KOPT-K1 (cell line): ENCODE data around the gene ANKS4B.
"Not testable (repeated sequence)": the region's sequence is repeated elsewhere in the genome, so short reads cannot be mapped to it uniquely, and the experiment has no call there.

Source experiments
- H3K27ac ChIP-seq: fragments of 200-600 bp; sonication (generic); 2 replicates; pipeline ENCODE4 v1.5.1; 2016; ENCODE audit warnings: antibody characterized with exemption, mild to moderate bottlenecking, low read depth, low read length; ENCODE audit not compliant: poor library complexity, severe bottlenecking
- H3K36me3 ChIP-seq: fragments of 200-600 bp; sonication (generic); 2 replicates; pipeline ENCODE4 v1.5.1; 2017; ENCODE audit warnings: antibody characterized with exemption, mild to moderate bottlenecking, low read length, moderate library complexity; ENCODE audit not compliant: insufficient read depth
- H3K9me3 ChIP-seq: fragments of 200-600 bp; sonication (generic); 2 replicates; pipeline ENCODE4 v1.5.1; 2017; ENCODE audit warnings: antibody characterized with exemption, low read length, mild to moderate bottlenecking; ENCODE audit not compliant: insufficient read depth, poor library complexity, severe bottlenecking

ANKS4B gene

GRCh38 chr16:21283521-21284289 is 50.2 kb downstream of the ANKS4B start:
- H3K9me3 ChIP-seq, result peaks cover 19% of the 10 kb centered on the region
- no peak overlapping the region for H3K27ac ChIP-seq
- no peaks in the 10 kb centered on the region for H3K36me3 ChIP-seq

- no peak overlapping the region for H3K27ac ChIP-seq
- H3K36me3 ChIP-seq, result no peaks in the 10 kb centered on the region
Observed at GRCh38 chr16:21284414-21284813, 50.9 kb downstream of the ANKS4B start.

DNA sequence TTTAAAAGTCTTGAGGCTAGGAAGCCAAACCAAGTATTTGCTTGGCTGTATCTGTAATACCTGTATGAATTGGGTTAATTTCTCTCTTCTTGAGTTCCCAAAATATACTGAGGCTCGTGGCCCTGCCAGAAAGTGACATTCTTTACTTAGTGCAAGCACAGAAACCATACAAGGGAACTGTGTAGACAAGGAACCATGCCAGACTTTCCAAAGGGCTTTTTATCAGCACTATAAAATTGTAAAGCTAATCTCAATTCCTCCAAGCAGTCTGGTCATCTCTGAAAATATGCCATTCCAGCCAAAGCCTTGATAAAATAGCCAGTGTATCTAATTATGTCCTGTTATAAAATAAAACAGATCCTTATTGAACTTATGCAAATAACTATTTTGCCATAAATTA is 51.8 kb downstream of the ANKS4B start:
- H3K27ac ChIP-seq, result no peak overlapping the region
- H3K36me3 ChIP-seq, result no peaks in the 10 kb centered on the region
- peaks cover 29% of the 10 kb centered on the region for H3K9me3 ChIP-seq

More at GRCh38 chr16:21284414-21284813, 50.9 kb downstream of the ANKS4B start:
- peaks cover 21% of the 10 kb centered on the region for H3K9me3 ChIP-seq

GRCh38 chr16:21289789-21290188 is 56.3 kb downstream of the ANKS4B start:
- H3K27ac ChIP-seq, H3K36me3 ChIP-seq: not testable (repeated sequence)
- peaks cover 12% of the 10 kb centered on the region for H3K9me3 ChIP-seq

- H3K9me3 ChIP-seq, result no peaks in the 10 kb centered on the region
- H3K36me3 ChIP-seq, result no peaks in the 10 kb centered on the region
- H3K27ac ChIP-seq, result peak overlapping the region; percentile 36
Observed at GRCh38 chr16:21300309-21301167, 67.0 kb downstream of the ANKS4B start.

DNA sequence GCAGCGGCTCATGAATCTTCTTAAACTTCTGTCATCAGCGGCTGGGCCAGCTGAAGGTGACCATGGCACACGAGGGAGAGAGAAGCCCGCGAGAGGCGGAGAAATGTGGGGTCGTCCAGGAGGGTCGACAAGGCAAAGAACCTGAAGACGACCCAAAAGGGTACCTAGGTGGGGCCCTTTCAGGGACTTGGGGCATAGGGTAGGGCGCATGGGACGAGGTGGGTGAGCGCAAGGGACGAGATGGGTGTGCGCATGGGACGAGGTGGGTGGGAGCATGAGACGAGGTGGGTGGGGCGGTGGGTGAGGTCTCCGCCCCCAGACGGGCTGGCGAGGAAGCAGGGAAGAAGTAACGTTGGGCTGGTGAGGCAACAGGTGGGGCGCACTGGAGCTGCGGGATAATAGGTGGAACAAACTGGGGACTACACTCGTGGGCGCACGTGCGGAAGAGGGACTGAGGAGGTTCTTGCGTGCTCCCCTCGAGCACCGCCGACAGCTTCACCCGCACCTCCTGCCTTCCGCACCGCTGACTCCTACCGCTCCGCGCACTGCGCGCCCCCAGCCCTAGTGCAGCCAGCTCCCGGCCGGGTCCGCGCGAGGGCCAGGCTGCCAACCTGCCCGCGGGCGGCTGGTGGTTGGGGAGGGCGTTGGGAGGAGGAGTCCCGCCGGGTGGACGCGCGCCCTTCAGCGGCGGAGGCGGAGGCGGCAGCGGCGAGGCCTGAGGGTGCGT is 67.8 kb downstream of the ANKS4B start:
- no peaks in the 10 kb centered on the region for H3K9me3 ChIP-seq
- no peaks in the 10 kb centered on the region for H3K36me3 ChIP-seq
- peak overlapping the region; percentile 36 for H3K27ac ChIP-seq

GRCh38 chr16:21301895-21302291 is 68.4 kb downstream of the ANKS4B start:
- no peaks in the 10 kb centered on the region for H3K9me3 ChIP-seq
- H3K36me3 ChIP-seq, result no peaks in the 10 kb centered on the region
- peak overlapping the region; percentile 36 for H3K27ac ChIP-seq

DNA sequence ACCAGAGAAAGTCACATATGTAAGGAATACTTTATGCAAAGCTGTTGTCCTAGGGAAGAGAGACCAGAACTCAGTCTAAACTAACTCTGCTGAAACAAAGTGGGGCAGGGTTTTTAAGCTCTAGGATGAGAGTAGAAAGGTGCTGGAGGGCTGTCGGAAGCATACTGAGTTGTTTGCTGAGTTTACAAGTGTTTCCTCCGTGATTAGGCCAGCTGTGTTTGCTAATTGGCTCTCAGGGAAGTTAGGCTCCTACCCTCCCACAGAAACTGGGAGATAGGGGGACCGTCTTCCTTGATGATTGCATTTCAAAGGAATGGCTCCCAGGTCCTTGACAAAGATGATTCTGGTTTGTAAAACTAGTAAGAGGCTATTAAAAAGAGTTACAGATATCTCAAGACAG is 69.0 kb downstream of the ANKS4B start:
- Histone ChIP-seq H3K9me3 (no peaks in the 10 kb centered on the region), H3K36me3 (no peaks in the 10 kb centered on the region), H3K27ac (no peak overlapping the region)

DNA sequence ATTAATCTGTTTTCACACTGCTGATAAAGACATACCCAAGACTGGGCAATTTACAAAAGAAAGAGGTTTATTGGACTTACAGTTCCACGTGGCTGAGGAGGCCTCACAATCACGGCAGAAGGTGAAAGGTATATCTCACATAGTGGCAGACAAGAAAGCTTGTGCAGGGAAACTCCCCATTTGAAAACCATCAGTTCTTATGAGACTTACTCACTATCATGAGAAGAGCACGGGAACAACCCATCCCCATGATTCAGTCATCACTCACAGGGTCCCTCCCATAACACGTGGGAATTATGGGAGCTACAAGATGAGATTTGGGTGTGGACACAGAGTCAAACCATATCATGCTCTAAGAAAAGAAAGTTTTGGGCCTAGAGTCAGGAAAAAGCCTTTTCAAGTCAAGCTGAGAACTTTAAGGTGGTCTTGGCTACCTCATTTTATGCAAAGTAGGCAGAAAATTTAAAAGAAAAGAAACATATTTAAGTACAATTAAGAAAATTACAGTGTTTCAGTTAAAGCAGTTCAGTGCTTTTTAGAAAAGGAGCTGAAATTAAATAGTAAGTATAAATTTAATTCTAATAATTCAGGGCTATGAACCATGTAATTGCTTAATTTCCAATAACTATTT is 69.5 kb downstream of the ANKS4B start:
- no peaks in the 10 kb centered on the region for H3K9me3 ChIP-seq
- no peak overlapping the region for H3K27ac ChIP-seq
- no peaks in the 10 kb centered on the region for H3K36me3 ChIP-seq
